SKM-1 (cell line): ENCODE measurements around the gene C1orf198.

Experiments used
- DNase-seq: peaks from one replicate; lab custom pipeline; 2025; ENCODE audit not compliant: unreplicated experiment; lab: John Stamatoyannopoulos, UW

C1orf198 gene

GRCh38 chr1:230788561-230789275, 79.6 kb downstream of the C1orf198 start:
- no peak for DNase-seq

- DNase-seq = no peak
These were observed 80.8 kb downstream of the C1orf198 start for GRCh38 chr1:230787471-230787870.
